PC-3 (cell line): ENCODE results near the gene DDX19B. TPM values are rescaled to one million over a fixed set of nuclear protein-coding genes. Genes with fewer than 3 reads are reported as not detected.
"Not testable (repeated sequence)": the region's sequence is repeated elsewhere in the genome, so short reads cannot be mapped to it uniquely, and the experiment has no call there.

Experiments used
- ATAC-seq: fragments of 200-7000 bp; cut with Tn5 transposase; 2 replicates; pipeline ENCODE4 v1.9.1; 2020; ENCODE audit warnings: mild to moderate bottlenecking, moderate library complexity
- BruUV-seq: library from RNA; stranded (reverse); fragments of 400-500 nt; replicated peaks from 2 replicates; lab custom pipeline; 2021; lab: Mats Ljungman, UMichigan
- CTCF ChIA-PET: fragments of 300-600 bp; sonication (Branson Sonifier 250); formaldehyde crosslinking; loops from one replicate; lab custom pipeline; 2022; ENCODE audit warnings: antibody characterized with exemption; lab: Charles Lee
- POLR2A ChIA-PET: fragments of 300-600 bp; sonication (Branson Sonifier 250); formaldehyde crosslinking; loops from one replicate; lab custom pipeline; 2022; ENCODE audit warnings: antibody characterized with exemption; ENCODE audit not compliant: unreplicated experiment; lab: Charles Lee
- DNase-seq: peaks from one replicate; pipeline ENCODE4 v3.0.0-alpha.2; 2015
- H2AFZ ChIP-seq: fragments of 300-600 bp; sonication (generic); 2 replicates; pipeline ENCODE4 v1.6.0; 2016; ENCODE audit warnings: antibody characterized with exemption, low read length
- H3F3A ChIP-seq: fragments of 300-600 bp; sonication (generic); one replicate; pipeline ENCODE4 v1.6.0; 2017; ENCODE audit warnings: antibody characterized with exemption, low read length, control low read depth, mild to moderate bottlenecking; ENCODE audit not compliant: unreplicated experiment
- H3K27ac ChIP-seq: fragments of 300-600 bp; sonication (generic); 2 replicates; pipeline ENCODE4 v1.5.1; 2016; ENCODE audit warnings: mild to moderate bottlenecking, low read length
- H3K27me3 ChIP-seq: fragments of 300-600 bp; sonication (generic); 2 replicates; pipeline ENCODE4 v1.6.1; 2016; ENCODE audit warnings: low read length, mixed read lengths
- H3K36me3 ChIP-seq: fragments of 300-600 bp; sonication (generic); 2 replicates; pipeline ENCODE4 v1.6.1; 2016; ENCODE audit warnings: low read depth, mixed run types, low read length, mixed read lengths
- H3K4me1 ChIP-seq: fragments of 300-600 bp; sonication (generic); 2 replicates; pipeline ENCODE4 v1.5.1; 2016; ENCODE audit warnings: low read length; ENCODE audit not compliant: insufficient read depth
- H3K4me2 ChIP-seq: fragments of 300-600 bp; sonication (generic); 2 replicates; pipeline ENCODE4 v1.6.0; 2016; ENCODE audit warnings: low read length
- H3K4me3 ChIP-seq: fragments of 300-600 bp; sonication (generic); 2 replicates; pipeline ENCODE4 v1.5.1; 2016; ENCODE audit warnings: mild to moderate bottlenecking, low read length, mixed read lengths
- H3K79me2 ChIP-seq: fragments of 300-600 bp; sonication (generic); 2 replicates; pipeline ENCODE4 v1.6.1; 2017; ENCODE audit warnings: low read length, mixed read lengths
- H3K9ac ChIP-seq: fragments of 300-600 bp; sonication (generic); 2 replicates; pipeline ENCODE4 v1.6.0; 2016; ENCODE audit warnings: mild to moderate bottlenecking, low read length
- H3K9me2 ChIP-seq: fragments of 300-600 bp; sonication (generic); replicated peaks from 2 replicates; pipeline ENCODE4 v1.6.1; 2016; ENCODE audit warnings: mixed run types, low read length, mixed read lengths
- H3K9me3 ChIP-seq: fragments of 300-600 bp; sonication (generic); 2 replicates; pipeline ENCODE4 v1.6.1; 2016; ENCODE audit warnings: low read length, mixed read lengths
- H4K20me1 ChIP-seq: fragments of 300-600 bp; sonication (generic); 2 replicates; pipeline ENCODE4 v1.6.1; 2016; ENCODE audit warnings: low read length, mixed read lengths
- EZH2 ChIP-seq: fragments of 300-600 bp; sonication (generic); IDR thresholded peaks from one replicate; pipeline ENCODE4 v1.6.1; 2017; ENCODE audit warnings: antibody characterized with exemption, mild to moderate bottlenecking, low read length; ENCODE audit not compliant: unreplicated experiment
- EZH2phosphoT487 ChIP-seq: fragments of 300-600 bp; sonication (generic); IDR thresholded peaks from 2 replicates; pipeline ENCODE4 v1.6.1; 2018; ENCODE audit warnings: mild to moderate bottlenecking, antibody characterized with exemption, low read length, borderline replicate concordance
- intact Hi-C: fragments of 100-400 bp; cut with micrococcal nuclease; formaldehyde crosslinking; loops from 2 replicates; pipeline ENCODE4 v1.9.0; 2023
- total RNA-seq: library from RNA; depleted of rRNA; stranded (reverse); fragments of >200 nt; gene quantifications from 2 replicates; pipeline ENCODE4 v1.2.3, GENCODE V29; 2014
- TF ChIP-seq, protein P1 (sequence below): fragments of 300-600 bp; sonication (generic); conservative IDR thresholded peaks from 2 replicates; pipeline ENCODE4 v1.5.1; 2017; ENCODE audit warnings: antibody characterized with exemption, low read depth, mild to moderate bottlenecking, low read length

Gene DDX19B
- total RNA-seq, 1 experiment from 2014 or later, result 21.5 TPM

DNA sequence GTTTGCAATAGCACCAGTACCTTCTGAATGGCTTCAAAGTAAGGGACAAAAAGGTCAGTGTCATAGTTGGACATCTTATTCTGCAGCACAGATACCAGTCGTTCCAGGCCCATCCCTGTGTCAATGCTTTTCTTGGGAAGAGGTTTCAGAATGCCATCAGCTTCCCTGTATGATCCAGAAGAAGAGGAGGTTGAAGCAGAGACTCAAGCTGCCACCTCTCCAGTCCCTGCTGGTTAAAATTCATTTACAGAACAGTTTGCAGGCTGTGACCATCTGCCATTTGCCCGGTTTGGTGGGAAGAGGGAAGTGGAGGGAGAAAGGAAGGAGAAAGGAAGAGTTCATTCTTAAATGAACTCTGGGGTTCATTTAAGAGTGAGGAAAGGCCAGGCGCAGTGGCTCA is 28.8 kb upstream of the DDX19B start:
- H3K36me3 ChIP-seq, result peaks cover 33% of the 10 kb centered on the region
- CTCF ChIA-PET, result no interaction called here

DNA sequence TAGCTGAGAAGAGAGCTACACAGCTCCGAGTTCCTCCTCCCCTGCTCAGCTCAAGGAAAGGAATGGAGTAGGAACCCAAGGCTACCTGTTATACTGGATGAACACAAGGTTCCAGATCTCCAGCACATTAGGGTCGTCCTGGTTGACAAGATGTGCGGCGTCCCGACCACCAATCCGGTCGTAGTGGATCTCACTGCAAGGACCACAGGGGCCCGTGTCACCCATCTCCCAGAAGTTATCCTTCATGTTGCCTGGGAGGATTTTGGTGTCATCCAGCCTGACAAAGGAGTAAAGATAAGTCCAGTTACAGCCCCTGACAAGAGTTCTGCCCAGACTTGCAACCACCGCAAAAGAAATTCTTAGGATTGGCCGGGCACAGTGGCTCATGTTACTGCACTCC is 27.3 kb upstream of the DDX19B start:
- H3K9me3 ChIP-seq, result no peaks in the 10 kb centered on the region

More for the DNA sequence above, 28.8 kb upstream of the DDX19B start:
- Histone ChIP-seq H3K4me3 (no peak overlapping the region), H3K27ac (no peak overlapping the region), H4K20me1 (no peaks in the 10 kb centered on the region), H3K9me2 (no peaks in the 10 kb centered on the region), H3K79me2 (no peaks in the 10 kb centered on the region), H3F3A (no peaks in the 10 kb centered on the region), H2AFZ (no peak overlapping the region), H3K4me2 (no peak overlapping the region), H3K9ac (no peak overlapping the region), H3K27me3 (no peaks in the 10 kb centered on the region), H3K9me3 (no peaks in the 10 kb centered on the region), H3K4me1 (no peaks in the 10 kb centered on the region)
- POLR2A ChIA-PET, result no interaction called here
- DNase-seq (no peak), ATAC-seq (no peak)
- TF ChIP-seq EZH2phosphoT487 (no peak), EZH2 (no peak)
- TF ChIP-seq, protein P1, sequence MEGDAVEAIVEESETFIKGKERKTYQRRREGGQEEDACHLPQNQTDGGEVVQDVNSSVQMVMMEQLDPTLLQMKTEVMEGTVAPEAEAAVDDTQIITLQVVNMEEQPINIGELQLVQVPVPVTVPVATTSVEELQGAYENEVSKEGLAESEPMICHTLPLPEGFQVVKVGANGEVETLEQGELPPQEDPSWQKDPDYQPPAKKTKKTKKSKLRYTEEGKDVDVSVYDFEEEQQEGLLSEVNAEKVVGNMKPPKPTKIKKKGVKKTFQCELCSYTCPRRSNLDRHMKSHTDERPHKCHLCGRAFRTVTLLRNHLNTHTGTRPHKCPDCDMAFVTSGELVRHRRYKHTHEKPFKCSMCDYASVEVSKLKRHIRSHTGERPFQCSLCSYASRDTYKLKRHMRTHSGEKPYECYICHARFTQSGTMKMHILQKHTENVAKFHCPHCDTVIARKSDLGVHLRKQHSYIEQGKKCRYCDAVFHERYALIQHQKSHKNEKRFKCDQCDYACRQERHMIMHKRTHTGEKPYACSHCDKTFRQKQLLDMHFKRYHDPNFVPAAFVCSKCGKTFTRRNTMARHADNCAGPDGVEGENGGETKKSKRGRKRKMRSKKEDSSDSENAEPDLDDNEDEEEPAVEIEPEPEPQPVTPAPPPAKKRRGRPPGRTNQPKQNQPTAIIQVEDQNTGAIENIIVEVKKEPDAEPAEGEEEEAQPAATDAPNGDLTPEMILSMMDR, result no peak
- intact Hi-C loops, result no loop called here
- BruUV-seq, result no TSS peak

DNA sequence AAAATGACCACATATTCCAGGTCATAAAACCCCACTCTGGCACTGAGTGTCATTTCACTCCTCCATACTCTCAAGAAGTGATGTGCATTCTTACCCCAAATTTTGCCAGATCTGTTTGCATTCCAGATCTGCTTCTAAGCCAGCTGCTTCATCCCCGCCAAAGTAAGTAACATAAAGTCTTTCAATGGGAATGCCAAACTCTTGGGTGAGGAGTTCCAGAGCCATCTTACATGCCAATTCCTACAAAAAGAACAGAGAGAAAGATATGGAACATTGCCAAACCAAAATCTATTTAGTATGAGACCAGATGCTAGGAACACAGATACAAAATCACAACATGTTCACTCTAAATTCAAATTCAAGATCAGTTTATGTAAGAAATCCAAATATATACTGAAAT is 22.6 kb upstream of the DDX19B start:
- CTCF ChIA-PET, result no interaction called here

More for the DNA sequence above, 27.3 kb upstream of the DDX19B start:
- H3K36me3 ChIP-seq, result peaks cover 33% of the 10 kb centered on the region
- H3F3A ChIP-seq, result no peaks in the 10 kb centered on the region
- no peak overlapping the region for H3K27ac ChIP-seq
- H3K9ac ChIP-seq, result no peak overlapping the region
- no peaks in the 10 kb centered on the region for H3K27me3 ChIP-seq
- H2AFZ ChIP-seq, result no peak overlapping the region
- H3K4me1 ChIP-seq, result no peaks in the 10 kb centered on the region
- no peak for TF ChIP-seq EZH2phosphoT487
- TF ChIP-seq EZH2, result no peak
- TF ChIP-seq, protein P1, result no peak
- no peak for ATAC-seq
- no peak overlapping the region for H3K4me3 ChIP-seq
- intact Hi-C loops, result no loop called here
- ChIA-PET POLR2A (no interaction called here), CTCF (no interaction called here)
- H4K20me1 ChIP-seq, result no peaks in the 10 kb centered on the region
- DNase-seq, result no peak
- no TSS peak for BruUV-seq
- no peaks in the 10 kb centered on the region for H3K9me2 ChIP-seq
- H3K4me2 ChIP-seq, result no peak overlapping the region
- H3K79me2 ChIP-seq, result no peaks in the 10 kb centered on the region

DNA sequence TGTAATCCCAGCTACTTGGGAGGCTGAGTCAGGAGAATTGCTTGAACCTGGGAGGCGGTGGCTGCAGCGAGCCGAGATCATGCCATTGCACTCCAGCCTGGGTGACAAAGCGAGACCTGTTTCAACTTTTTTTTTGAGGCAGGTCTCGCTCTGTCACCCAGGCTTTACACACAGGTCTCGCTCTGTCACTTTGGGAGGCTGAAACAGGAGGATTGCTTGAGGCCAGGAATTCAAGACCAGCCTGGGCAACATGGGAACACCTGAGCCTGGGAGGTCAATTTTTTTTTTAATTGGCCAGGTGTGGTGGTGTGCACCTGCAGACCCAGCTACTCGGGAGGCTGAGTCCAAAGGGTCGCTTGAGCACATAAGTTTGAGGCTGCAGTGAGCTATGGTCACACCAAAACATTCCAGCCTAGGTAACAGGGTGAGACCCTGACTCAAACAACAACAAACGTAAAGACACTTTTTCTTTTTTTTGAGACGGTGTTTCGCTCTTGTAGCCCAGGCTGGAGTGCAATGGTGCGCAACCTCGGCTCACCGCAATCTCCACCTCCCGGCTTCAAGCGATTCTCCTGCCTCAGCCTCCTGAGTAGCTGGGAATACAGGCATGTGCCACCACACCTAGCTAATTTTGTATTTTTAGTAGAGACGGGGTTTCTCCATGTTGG is 11.5 kb upstream of the DDX19B start:
- BruUV-seq, ATAC-seq, H3K27ac ChIP-seq, H3K9me2 ChIP-seq, H4K20me1 ChIP-seq, H3K36me3 ChIP-seq, H3K4me1 ChIP-seq, intact Hi-C loops, DNase-seq, H3K27me3 ChIP-seq, H3F3A ChIP-seq, H3K9me3 ChIP-seq: not testable (repeated sequence)
- peak overlapping the region; percentile 96 for H3K4me3 ChIP-seq
- CTCF ChIA-PET, result interaction anchor here (0.6 kb wide), 1 partner anchor 33 kb away, joined by 7 read pairs; no protein-coding TSS in a partner anchor
- H3K9ac ChIP-seq, result peak overlapping the region; percentile 99
- peak overlapping the region; percentile 92 for H3K4me2 ChIP-seq
- peaks cover 50% of the 10 kb centered on the region for H3K79me2 ChIP-seq
- POLR2A ChIA-PET, result interaction anchor here (0.6 kb wide), 1 partner anchor 20 kb away, joined by 4 read pairs; no protein-coding TSS in a partner anchor
- 0 out of 2 replicates have a peak overlapping the region, but pooled peaks have one; percentile 26 for H2AFZ ChIP-seq

More for the DNA sequence above, 22.6 kb upstream of the DDX19B start:
- H3K27me3 ChIP-seq, result no peaks in the 10 kb centered on the region
- no peak overlapping the region for H3K9ac ChIP-seq
- no peaks in the 10 kb centered on the region for H3K9me3 ChIP-seq
- no peak overlapping the region for H3K4me3 ChIP-seq
- no peaks in the 10 kb centered on the region for H3K9me2 ChIP-seq
- TF ChIP-seq EZH2phosphoT487, result no peak
- TF ChIP-seq EZH2, result no peak
- TF ChIP-seq, protein P1, result no peak
- intact Hi-C loops, result no loop called here
- no peak for ATAC-seq
- DNase-seq, result no peak
- no TSS peak for BruUV-seq
- no peaks in the 10 kb centered on the region for H3F3A ChIP-seq
- POLR2A ChIA-PET, result no interaction called here
- H2AFZ ChIP-seq, result no peak overlapping the region
- no peak overlapping the region for H3K27ac ChIP-seq
- no peaks in the 10 kb centered on the region for H3K79me2 ChIP-seq
- H4K20me1 ChIP-seq, result no peaks in the 10 kb centered on the region
- H3K4me2 ChIP-seq, result no peak overlapping the region
- peaks cover 37% of the 10 kb centered on the region for H3K36me3 ChIP-seq
- no peaks in the 10 kb centered on the region for H3K4me1 ChIP-seq
